ENCODE results near the gene ADA. TPM values are rescaled to one million over a fixed set of nuclear protein-coding genes. Genes with fewer than 3 reads are reported as not detected.

ADA gene
- total RNA-seq, 1 donor from 2014 or later, result 7.7 TPM

- H3K4me1 ChIP-seq, result peaks cover 17% of the 10 kb centered on the region
- intact Hi-C loops (cut with DNase I), result no loop called here
- TF ChIP-seq CTCF (IDR thresholded peaks at IDR 0.05), result no peak
- H3K36me3 ChIP-seq, result no peaks in the 10 kb centered on the region
- no peak overlapping the region for H3K4me3 ChIP-seq
- H3K27me3 ChIP-seq (ENCODE audit: low read depth), result no peaks in the 10 kb centered on the region
- H3K9me3 ChIP-seq, result no peaks in the 10 kb centered on the region
- H3K27ac ChIP-seq, result peak overlapping the region; percentile 54
- ATAC-seq (no peak), DNase-seq (no peak)
Measured at GRCh38 chr20:44690781-44691423, 39.4 kb upstream of the ADA start.

- H3K4me1 ChIP-seq, result peaks cover 21% of the 10 kb centered on the region
- no peak for DNase-seq
- H3K36me3 ChIP-seq, result no peaks in the 10 kb centered on the region
- no peaks in the 10 kb centered on the region for H3K9me3 ChIP-seq
- no peak for TF ChIP-seq CTCF (IDR thresholded peaks at IDR 0.05)
- H3K27me3 ChIP-seq (ENCODE audit: low read depth), result no peaks in the 10 kb centered on the region
- ATAC-seq, result no peak
- H3K27ac ChIP-seq, result no peak overlapping the region
- intact Hi-C loops (cut with DNase I), result loop anchor here (5.0 kb wide), 1 partner anchor 42 kb away; no protein-coding TSS in a partner anchor
- no peak overlapping the region for H3K4me3 ChIP-seq
Measured at GRCh38 chr20:44689809-44690208, 38.3 kb upstream of the ADA start.

- Histone ChIP-seq H3K27ac (no peak overlapping the region), H3K27me3 (ENCODE audit: low read depth) (no peaks in the 10 kb centered on the region), H3K9me3 (no peaks in the 10 kb centered on the region), H3K4me1 (peaks cover 27% of the 10 kb centered on the region), H3K36me3 (no peaks in the 10 kb centered on the region), H3K4me3 (no peak overlapping the region)
- intact Hi-C loops (cut with DNase I), result loop anchor here (5.0 kb wide), 1 partner anchor 44 kb away; no protein-coding TSS in a partner anchor
- ATAC-seq (no peak), DNase-seq (no peak)
- TF ChIP-seq CTCF (IDR thresholded peaks at IDR 0.05), result no peak
Measured at GRCh38 chr20:44688053-44688625, 36.6 kb upstream of the ADA start.

GRCh38 chr20:44686934-44687333 lies 35.4 kb upstream of the ADA start:
- Histone ChIP-seq H3K27me3 (ENCODE audit: low read depth) (no peaks in the 10 kb centered on the region), H3K27ac (no peak overlapping the region), H3K4me1 (peaks cover 18% of the 10 kb centered on the region), H3K4me3 (no peak overlapping the region), H3K36me3 (no peaks in the 10 kb centered on the region), H3K9me3 (no peaks in the 10 kb centered on the region)
- no peak for TF ChIP-seq CTCF (IDR thresholded peaks at IDR 0.05)
- ATAC-seq (no peak), DNase-seq (no peak)
- intact Hi-C loops (cut with DNase I), result loop anchor here (5.0 kb wide), 1 partner anchor 45 kb away; no protein-coding TSS in a partner anchor

- DNase-seq (no peak), ATAC-seq (peak; percentile 59 to 62)
- no peak for TF ChIP-seq CTCF (IDR thresholded peaks at IDR 0.05)
- Histone ChIP-seq H3K4me3 (no peak overlapping the region), H3K4me1 (peaks cover 17% of the 10 kb centered on the region), H3K9me3 (no peaks in the 10 kb centered on the region), H3K27ac (no peak overlapping the region), H3K36me3 (no peaks in the 10 kb centered on the region), H3K27me3 (ENCODE audit: low read depth) (no peaks in the 10 kb centered on the region)
- intact Hi-C loops (cut with DNase I), result no loop called here
Measured at GRCh38 chr20:44684047-44684967, 32.8 kb upstream of the ADA start.

Measured in lower lobe of right lung (tissue), 2 donors.